Cardiac fibroblast (primary cell): ENCODE measurements around the gene CCNJ.

Source experiments
- DNase-seq, 2 donors: peaks; one replicate each; pipeline versions ENCODE4 v3.0.0 to v3.0.0-alpha.2; 2010; ENCODE audit warnings: low read depth in 2 of 2
- H3K4me3 ChIP-seq, 2 donors: replicated peaks in 1 of 2; 1 replicate in 1 of 2; 2 replicates in 1 of 2; pipeline ENCODE4 v1.5.1; 2011; ENCODE audit warnings: low read depth in 2 of 2, low read length in 2 of 2, mild to moderate bottlenecking in 2 of 2, moderate library complexity in 1 of 2
- TF ChIP-seq, protein P1 (sequence below): IDR thresholded peaks from one replicate; pipeline ENCODE4 v1.5.1; 2011; ENCODE audit warnings: low read depth, mild to moderate bottlenecking, low read length, inconsistent platforms

The CCNJ gene

DNA sequence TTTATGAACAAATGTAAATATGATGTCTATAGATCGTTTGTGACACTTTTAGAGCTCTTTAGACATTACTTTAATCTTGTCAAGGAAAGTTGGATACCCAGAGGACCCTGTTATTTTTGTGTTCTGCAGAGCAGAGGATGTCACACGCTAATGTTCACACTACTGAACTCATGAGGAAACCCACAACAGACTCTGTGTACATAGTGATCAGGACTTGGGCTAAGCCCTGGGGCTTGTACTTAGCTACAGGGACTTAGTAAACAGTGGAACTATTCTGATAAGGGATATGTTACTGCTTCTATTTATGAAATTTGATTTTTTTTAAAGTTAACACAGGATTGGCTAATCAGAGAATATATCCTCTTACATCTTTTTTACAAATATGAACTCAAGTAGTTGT is 50.6 kb downstream of the CCNJ start:
- TF ChIP-seq, protein P1, sequence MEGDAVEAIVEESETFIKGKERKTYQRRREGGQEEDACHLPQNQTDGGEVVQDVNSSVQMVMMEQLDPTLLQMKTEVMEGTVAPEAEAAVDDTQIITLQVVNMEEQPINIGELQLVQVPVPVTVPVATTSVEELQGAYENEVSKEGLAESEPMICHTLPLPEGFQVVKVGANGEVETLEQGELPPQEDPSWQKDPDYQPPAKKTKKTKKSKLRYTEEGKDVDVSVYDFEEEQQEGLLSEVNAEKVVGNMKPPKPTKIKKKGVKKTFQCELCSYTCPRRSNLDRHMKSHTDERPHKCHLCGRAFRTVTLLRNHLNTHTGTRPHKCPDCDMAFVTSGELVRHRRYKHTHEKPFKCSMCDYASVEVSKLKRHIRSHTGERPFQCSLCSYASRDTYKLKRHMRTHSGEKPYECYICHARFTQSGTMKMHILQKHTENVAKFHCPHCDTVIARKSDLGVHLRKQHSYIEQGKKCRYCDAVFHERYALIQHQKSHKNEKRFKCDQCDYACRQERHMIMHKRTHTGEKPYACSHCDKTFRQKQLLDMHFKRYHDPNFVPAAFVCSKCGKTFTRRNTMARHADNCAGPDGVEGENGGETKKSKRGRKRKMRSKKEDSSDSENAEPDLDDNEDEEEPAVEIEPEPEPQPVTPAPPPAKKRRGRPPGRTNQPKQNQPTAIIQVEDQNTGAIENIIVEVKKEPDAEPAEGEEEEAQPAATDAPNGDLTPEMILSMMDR, result no peak
- no peak for DNase-seq
- no peak overlapping the region for H3K4me3 ChIP-seq

DNA sequence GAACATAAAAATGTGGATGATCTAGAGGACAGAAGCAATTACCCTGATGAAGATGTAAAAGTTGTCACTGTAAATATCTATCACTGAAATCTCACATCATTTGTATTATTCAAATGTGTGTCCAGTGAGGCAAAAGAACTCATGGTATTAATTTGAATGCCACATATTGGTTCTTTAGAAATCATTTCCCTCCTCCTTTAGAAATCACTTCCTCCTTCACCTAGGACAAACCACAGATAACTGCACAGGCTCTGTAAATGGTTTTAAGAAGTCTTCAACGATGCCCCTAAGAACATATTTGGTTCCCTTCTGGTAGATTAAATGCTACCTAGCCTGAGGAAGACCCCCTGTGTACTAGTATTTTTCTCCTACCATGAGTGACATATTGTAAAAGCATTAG is 53.6 kb downstream of the CCNJ start:
- no peak for DNase-seq
- TF ChIP-seq, protein P1, result no peak
- H3K4me3 ChIP-seq, result no peak overlapping the region

DNA sequence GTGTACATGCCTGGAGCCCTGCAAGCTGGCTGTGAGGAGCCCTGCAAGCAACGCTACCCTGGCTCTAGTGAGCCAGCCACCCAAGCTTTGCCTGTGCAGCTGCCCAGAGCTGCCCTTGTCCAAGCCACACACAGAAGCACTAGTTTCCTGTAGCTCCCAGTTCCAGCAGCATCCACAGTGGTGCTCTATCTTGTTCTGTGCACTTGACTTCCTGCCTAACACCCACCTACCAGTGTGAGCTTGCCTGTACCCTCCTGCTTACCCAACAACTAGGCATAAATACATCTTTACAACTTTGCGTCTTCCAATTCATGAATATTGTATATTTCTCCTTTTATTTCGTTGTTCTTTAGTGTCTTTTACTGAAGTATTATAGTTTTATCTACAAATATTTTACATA is 54.5 kb downstream of the CCNJ start:
- no peak overlapping the region for H3K4me3 ChIP-seq
- TF ChIP-seq, protein P1, result no peak
- DNase-seq, result no peak

DNA sequence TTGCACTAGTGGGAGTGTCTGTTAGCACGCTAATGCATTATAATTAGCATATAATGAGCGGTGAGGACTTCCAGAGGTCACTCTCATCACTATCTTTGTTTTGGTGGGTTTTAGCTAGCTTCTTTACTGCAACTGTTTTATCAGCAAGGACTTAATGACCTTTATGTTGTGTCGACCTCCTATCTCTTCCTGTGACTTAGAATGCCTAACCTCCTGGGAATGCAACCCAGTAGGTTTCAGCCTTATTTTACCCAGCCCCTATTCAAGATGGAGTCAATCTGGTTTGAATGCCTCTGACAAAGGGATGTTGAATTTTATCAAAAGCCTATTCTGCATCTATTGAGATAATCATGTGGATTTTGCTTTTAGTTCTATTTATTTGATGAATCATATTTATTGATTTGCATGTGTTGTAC is 64.2 kb downstream of the CCNJ start:
- H3K4me3 ChIP-seq, result no peak overlapping the region
- no peak for DNase-seq
- TF ChIP-seq, protein P1, result no peak
